HG02623 (cell line): ENCODE data around the gene GSK3A.
"Not testable (repeated sequence)": the region's sequence is repeated elsewhere in the genome, so short reads cannot be mapped to it uniquely, and the experiment has no call there.

Experiments used
- ATAC-seq: cut with Tn5 transposase; IDR thresholded peaks from one replicate; pipeline ENCODE4 v1.9.1; 2021; ENCODE audit warnings: moderate library complexity; ENCODE audit not compliant: unreplicated experiment

The GSK3A gene

GRCh38 chr19:42268704-42269477 lies 26.5 kb upstream of the GSK3A start, which contains the start of gene CIC:
Gene CIC, plus strand, starts transcription at chr19:42269252. Its CDS starts 2,532 bp downstream, at chr19:42271784.
- ATAC-seq = peak; percentile 75

- ATAC-seq = peak; percentile 45
These were observed 25.8 kb upstream of the GSK3A start for GRCh38 chr19:42268142-42268703.

- no peak for ATAC-seq
These were observed 25.3 kb upstream of the GSK3A start for GRCh38 chr19:42267644-42268141.

- not testable (repeated sequence) for ATAC-seq
These were observed 24.7 kb upstream of the GSK3A start for GRCh38 chr19:42266928-42267603.

- not testable (repeated sequence) for ATAC-seq
These were observed 23.7 kb upstream of the GSK3A start for GRCh38 chr19:42266105-42266504.

GRCh38 chr19:42261763-42262162 lies 19.4 kb upstream of the GSK3A start:
- no peak for ATAC-seq

GRCh38 chr19:42257842-42258241 lies 15.4 kb upstream of the GSK3A start:
- not testable (repeated sequence) for ATAC-seq

- ATAC-seq = no peak
These were observed 13.7 kb upstream of the GSK3A start for GRCh38 chr19:42255766-42256745.

GRCh38 chr19:42254850-42255765 lies 12.7 kb upstream of the GSK3A start, which contains the start of gene ERF:
Gene ERF, minus strand, starts transcription at chr19:42255128. Its CDS starts 129 bp downstream, at chr19:42254999.
- ATAC-seq = peak; percentile 72

- peak; percentile 20 for ATAC-seq
These were observed 11.9 kb upstream of the GSK3A start for GRCh38 chr19:42254089-42254849.

GRCh38 chr19:42253245-42254088 lies 11.1 kb upstream of the GSK3A start:
- ATAC-seq = peak; percentile 11

- no peak for ATAC-seq
These were observed 10.2 kb upstream of the GSK3A start for GRCh38 chr19:42252365-42253244.

GRCh38 chr19:42251572-42252358 lies 9.4 kb upstream of the GSK3A start:
- ATAC-seq = no peak

GRCh38 chr19:42250666-42251531 lies 8.5 kb upstream of the GSK3A start:
- ATAC-seq = no peak

GRCh38 chr19:42250183-42250665 lies 7.8 kb upstream of the GSK3A start:
- ATAC-seq = no peak
